Adrenal gland (tissue), 12 donors: ENCODE data around the gene FAM161B. TPM values are rescaled to one million over a fixed set of nuclear protein-coding genes. Genes with fewer than 3 reads are reported as not detected.
A peak's percentile ranks its signal among the peaks of the same experiment; 100 is the strongest.
"Not testable (repeated sequence)": the region's sequence is repeated elsewhere in the genome, so short reads cannot be mapped to it uniquely, and the experiment has no call there.

Experiments used
- DNase-seq, 7 donors: peaks; one replicate each; pipeline ENCODE4 v3.0.0-alpha.2; 2019 to 2020
- H3K27ac ChIP-seq, 5 donors: fragments of 200-600 bp; sonication (generic) in 4 of 5; 1 replicate in 3 of 5; 2 replicates in 2 of 5; pipeline versions ENCODE4 v1.5.1 to v1.8.0; 2016 to 2020; ENCODE audit warnings: mild to moderate bottlenecking in 1 of 5
- H3K27me3 ChIP-seq: fragments of 200-600 bp; 2 replicates; pipeline ENCODE4 v1.8.0; 2021
- H3K36me3 ChIP-seq, 2 donors: fragments of 200-600 bp; replicated peaks in 1 of 2; 1 replicate in 1 of 2; 2 replicates in 1 of 2; pipeline versions ENCODE4 v1.5.1 to v1.8.0; 2018 to 2022
- H3K4me1 ChIP-seq, 2 donors: fragments of 200-600 bp; replicated peaks in 1 of 2; 1 replicate in 1 of 2; 2 replicates in 1 of 2; pipeline versions ENCODE4 v1.5.1 to v1.8.0; 2018 to 2021
- H3K4me3 ChIP-seq, 4 donors: fragments of 200-600 bp; sonication (generic) in 3 of 4; one replicate each; pipeline ENCODE4 v1.5.1; 2016 to 2018
- H3K9me3 ChIP-seq, 3 donors: fragments of 200-600 bp; sonication (generic) in 1 of 3; replicated peaks in 1 of 3; 1 replicate in 2 of 3; 2 replicates in 1 of 3; pipeline versions ENCODE4 v1.5.1 to v1.8.0; 2016 to 2021
- POLR2A ChIP-seq, 2 donors: fragments of 450-650 bp; IDR thresholded peaks; one replicate each; pipeline ENCODE4 v1.6.1; 2017; ENCODE audit warnings: antibody characterized with exemption in 2 of 2, mild to moderate bottlenecking in 2 of 2, moderate library complexity in 1 of 2
- WGBS, 4 donors: extraction: QIAGEN DNeasy Blood & Tissue Kit in 2 of 4; methylation state at CpG; one replicate each; pipeline versions ENCODE4 v1.1.5 to v1.1.7; 2013 to 2017; 5-methylcytosine and 5-hydroxymethylcytosine counted together
- intact Hi-C, 2 donors: fragments of 100-400 bp; cut with DNase I; formaldehyde crosslinking; loops; one replicate each; pipeline versions ENCODE4 v1.14.1 to v1.15.0; 2022 to 2023
- polyA plus RNA-seq, 3 donors: library from polyadenylated mRNA; stranded (reverse); fragments of 200-250 nt in 2 of 3; fragments of 350-450 nt in 1 of 3; fragmentation: Illumina TruSeq in 1 of 3; extraction: RNeasy Lipid Tissue Mini Kit (QIAGEN cat#74804) in 1 of 3; gene quantifications; one replicate each; pipeline ENCODE4 v1.2.3, GENCODE V29; 2013 to 2014
- total RNA-seq, 9 donors: library from RNA; depleted of rRNA in 4 of 9; stranded (reverse); fragments of >200 nt in 4 of 9; fragments of 120-200 nt in 1 of 9; fragmentation: NEBNext Ultra II Directional in 1 of 9; extraction: Animal tissue kit (Norgen Biotek cat#: 25700) in 1 of 9; gene quantifications; one replicate each; pipeline versions ENCODE4 v1.1.0 to v1.2.4, GENCODE V29; 2013 to 2023
- TF ChIP-seq, protein P1 (sequence below), 6 experiments: fragments of 450-650 bp in 4 of 6; fragments of 200-600 bp in 2 of 6; sonication (generic) in 1 of 6; IDR thresholded peaks; 1 replicate in 5 of 6; 2 replicates in 1 of 6; pipeline versions ENCODE4 v1.5.1 to v1.8.0; 2016 to 2021; ENCODE audit warnings: antibody characterized with exemption in 6 of 6, mild to moderate bottlenecking in 2 of 6, moderate library complexity in 1 of 6
- donor health status: healthy with polysubstance abuse.
- donor health status: Bipolar disorder and iron deficiency.
- donor health status: DM: yes; HTN: yes; CAD: no.
- donor health status: DM: no; HTN: no; CAD: no.
- donor health status: DM: no; HTN: no; CAD: no.
- donor health status: DM: yes; HTN: yes; CAD: no.

The FAM161B gene
- total and polyA plus RNA-seq, 12 donors, result 4.1 to 25.2 (median 11.6) TPM

DNA sequence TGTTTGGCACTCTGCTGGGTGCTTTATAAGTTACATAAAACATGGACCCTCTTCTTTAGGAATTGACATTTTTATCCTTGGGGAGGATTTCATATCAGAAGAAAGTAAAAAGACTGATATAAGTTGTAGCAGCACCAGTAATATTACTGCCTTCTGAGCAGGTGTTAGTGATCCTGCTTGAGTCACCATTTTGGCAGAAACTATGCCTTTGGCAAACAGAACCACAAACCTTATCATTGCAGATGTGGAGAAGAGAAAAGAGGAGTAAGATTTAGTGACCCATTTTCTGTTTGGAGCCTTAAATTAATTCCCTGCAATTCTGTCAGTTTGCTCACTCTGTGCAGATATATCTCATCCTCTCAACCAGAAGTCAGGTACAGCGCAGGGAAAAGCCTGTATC lies 40.2 kb downstream of the FAM161B start:
- no peaks in the 10 kb centered on the region for H3K9me3 ChIP-seq
- peak overlapping the region in 3 of 5 donors; percentile 51 to 61 (median 58) for H3K27ac ChIP-seq
- H3K27me3 ChIP-seq, result no peaks in the 10 kb centered on the region
- intact Hi-C loops, result no loop called here
- H3K4me3 ChIP-seq, result no peak overlapping the region
- peaks cover 11 to 54% of the 10 kb centered on the region in 2 donors for H3K4me1 ChIP-seq
- 36 to 67% (median 46%) methylated on average over 1 of the region's 1 CpG for WGBS, 4 donors
- peak in 3 of 7 donors; percentile 48 to 64 (median 59) for DNase-seq
- peak in 1 of 2 donors; percentile 8 for TF ChIP-seq POLR2A (IDR thresholded peaks at IDR 0.05)
- TF ChIP-seq, protein P1, sequence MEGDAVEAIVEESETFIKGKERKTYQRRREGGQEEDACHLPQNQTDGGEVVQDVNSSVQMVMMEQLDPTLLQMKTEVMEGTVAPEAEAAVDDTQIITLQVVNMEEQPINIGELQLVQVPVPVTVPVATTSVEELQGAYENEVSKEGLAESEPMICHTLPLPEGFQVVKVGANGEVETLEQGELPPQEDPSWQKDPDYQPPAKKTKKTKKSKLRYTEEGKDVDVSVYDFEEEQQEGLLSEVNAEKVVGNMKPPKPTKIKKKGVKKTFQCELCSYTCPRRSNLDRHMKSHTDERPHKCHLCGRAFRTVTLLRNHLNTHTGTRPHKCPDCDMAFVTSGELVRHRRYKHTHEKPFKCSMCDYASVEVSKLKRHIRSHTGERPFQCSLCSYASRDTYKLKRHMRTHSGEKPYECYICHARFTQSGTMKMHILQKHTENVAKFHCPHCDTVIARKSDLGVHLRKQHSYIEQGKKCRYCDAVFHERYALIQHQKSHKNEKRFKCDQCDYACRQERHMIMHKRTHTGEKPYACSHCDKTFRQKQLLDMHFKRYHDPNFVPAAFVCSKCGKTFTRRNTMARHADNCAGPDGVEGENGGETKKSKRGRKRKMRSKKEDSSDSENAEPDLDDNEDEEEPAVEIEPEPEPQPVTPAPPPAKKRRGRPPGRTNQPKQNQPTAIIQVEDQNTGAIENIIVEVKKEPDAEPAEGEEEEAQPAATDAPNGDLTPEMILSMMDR (IDR thresholded peaks at IDR 0.05), result no peak
- peaks cover 0 to 54% of the 10 kb centered on the region in 2 donors for H3K36me3 ChIP-seq

DNA sequence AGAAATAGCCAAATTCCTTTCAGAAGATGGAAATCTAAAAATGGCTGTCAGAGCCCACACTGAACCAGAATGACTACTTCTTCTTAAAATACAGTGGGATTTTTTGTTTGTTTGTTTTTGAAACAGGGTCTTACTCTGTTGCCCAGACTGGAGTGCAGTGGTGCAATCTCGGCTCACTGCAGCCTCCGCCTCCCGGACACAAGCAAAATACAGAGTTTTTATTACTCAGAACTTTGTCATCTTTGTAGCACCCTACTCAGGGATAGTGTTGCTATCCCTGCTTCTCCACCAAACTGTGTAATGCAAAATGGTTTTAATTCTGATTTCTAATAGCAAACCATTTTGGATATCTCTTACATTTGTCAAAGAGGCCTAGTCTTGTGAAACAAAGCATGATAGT lies 46.9 kb downstream of the FAM161B start:
- Histone ChIP-seq H3K36me3 (peaks cover 0 to 76% of the 10 kb centered on the region in 2 donors), H3K4me3 (no peak overlapping the region), H3K27me3 (no peaks in the 10 kb centered on the region), H3K27ac (no peak overlapping the region), H3K9me3 (no peaks in the 10 kb centered on the region), H3K4me1 (peaks cover 0 to 2% of the 10 kb centered on the region in 2 donors)
- 54 to 86% (median 75%) methylated on average over 3 of the region's 3 CpGs for WGBS, 4 donors
- intact Hi-C loops, result no loop called here
- DNase-seq, result no peak
- no peak for TF ChIP-seq POLR2A (IDR thresholded peaks at IDR 0.05)
- TF ChIP-seq, protein P1 (IDR thresholded peaks at IDR 0.05), result no peak

DNA sequence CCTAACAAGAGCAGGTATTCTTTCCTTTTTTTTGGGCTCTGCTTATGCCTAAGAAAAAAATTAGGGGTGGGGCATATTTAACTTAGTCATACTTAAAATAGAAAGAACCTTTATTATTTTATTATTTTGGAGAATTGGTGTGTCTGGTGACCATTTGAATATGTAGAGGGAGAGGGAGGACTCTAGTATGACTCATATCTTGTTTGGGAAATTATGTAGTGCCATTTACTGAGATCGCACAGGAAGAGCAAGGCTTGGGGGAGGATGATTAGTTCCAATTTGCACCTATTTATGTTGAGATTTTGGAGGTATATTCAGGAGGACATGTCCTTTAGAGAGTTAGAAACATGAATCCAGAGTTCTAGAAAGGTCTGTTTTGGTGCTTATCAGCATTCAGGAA lies 53.4 kb downstream of the FAM161B start:
- H3K36me3 ChIP-seq, result peaks cover 0 to 80% of the 10 kb centered on the region in 2 donors
- peak overlapping the region in 4 of 5 donors; percentile 8 to 79 (median 22) for H3K27ac ChIP-seq
- TF ChIP-seq, protein P1 (IDR thresholded peaks at IDR 0.05), result no peak
- TF ChIP-seq POLR2A (IDR thresholded peaks at IDR 0.05), result no peak
- no peaks in the 10 kb centered on the region for H3K27me3 ChIP-seq
- WGBS, 4 donors, result 44 to 70% (median 51%) methylated on average over 1 of the region's 1 CpG
- intact Hi-C loops, result no loop called here
- peaks cover 8 to 11% of the 10 kb centered on the region in 2 donors for H3K4me1 ChIP-seq
- no peak overlapping the region for H3K4me3 ChIP-seq
- DNase-seq, result no peak
- no peaks in the 10 kb centered on the region for H3K9me3 ChIP-seq

DNA sequence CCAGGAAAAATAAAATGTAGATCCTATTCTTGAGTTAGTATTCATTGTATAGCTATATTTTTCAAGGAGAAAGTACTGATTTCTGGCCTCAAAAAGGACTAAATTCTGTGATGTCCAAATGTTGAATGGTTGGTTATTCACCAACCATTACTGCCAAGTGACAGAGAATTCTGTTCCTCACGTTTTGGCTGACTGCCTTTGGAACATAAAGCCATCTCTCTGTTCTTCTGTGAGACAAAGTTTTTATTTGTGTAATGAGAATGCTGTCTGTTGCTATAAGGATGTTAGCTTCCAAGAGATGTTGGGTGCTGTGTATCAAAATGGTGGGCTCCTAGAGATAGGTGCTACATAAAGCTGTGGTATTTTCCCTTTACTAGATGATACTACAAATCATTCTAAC lies 54.0 kb downstream of the FAM161B start:
- TF ChIP-seq, protein P1 (IDR thresholded peaks at IDR 0.05), result no peak
- no peak for TF ChIP-seq POLR2A (IDR thresholded peaks at IDR 0.05)
- Histone ChIP-seq H3K27ac (peak overlapping the region in 3 of 5 donors; percentile 7 to 79 (median 24)), H3K9me3 (no peaks in the 10 kb centered on the region), H3K27me3 (no peaks in the 10 kb centered on the region), H3K4me3 (no peak overlapping the region), H3K36me3 (peaks cover 0 to 78% of the 10 kb centered on the region in 2 donors), H3K4me1 (peaks cover 8 to 14% of the 10 kb centered on the region in 2 donors)
- intact Hi-C loops, result no loop called here
- 64 to 81% (median 70%) methylated on average over 1 of the region's 1 CpG for WGBS, 4 donors
- no peak for DNase-seq

- H3K27ac ChIP-seq, intact Hi-C loops, H3K27me3 ChIP-seq, DNase-seq, H3K9me3 ChIP-seq, H3K4me3 ChIP-seq: not testable (repeated sequence)
- Histone ChIP-seq H3K4me1 (peaks cover 8 to 15% of the 10 kb centered on the region in 2 donors), H3K36me3 (peaks cover 0 to 61% of the 10 kb centered on the region in 2 donors)
- 85 to 95% (median 89%) methylated on average over 6 of the region's 6 CpGs for WGBS, 4 donors
Measured at GRCh38 chr14:73894180-73894687, 55.7 kb downstream of the FAM161B start.
